HEK293 (cell line): ENCODE results near the gene GPATCH3.
"Not testable (repeated sequence)": the region's sequence is repeated elsewhere in the genome, so short reads cannot be mapped to it uniquely, and the experiment has no call there.

ENCODE experiments used
- CTCF ChIA-PET: fragments of 350-600 bp; formaldehyde crosslinking; extraction: SDS; loops from one replicate; lab custom pipeline; 2021; ENCODE audit warnings: antibody characterized with exemption; lab: Yijun Ruan, JAX
- POLR2A ChIA-PET: fragments of 300-600 bp; formaldehyde crosslinking; extraction: SDS; loops from one replicate; lab custom pipeline; 2020; ENCODE audit warnings: antibody characterized with exemption, inconsistent platforms; lab: Yijun Ruan, JAX
- H3K27ac ChIP-seq: fragments of 200-500 bp; sonication (Bioruptor generic); 2 replicates; pipeline ENCODE4 v1.5.1; 2014; ENCODE audit warnings: low read depth, low read length, control low read depth, inconsistent platforms; ENCODE audit errors: extremely low read depth
- H3K36me3 ChIP-seq, 2 experiments: fragments of 200-500 bp in 1 of 2; sonication (Bioruptor generic) in 1 of 2; 1 replicate in 1 of 2; 2 replicates in 1 of 2; pipeline ENCODE4 v1.5.1; 2014 to 2017; ENCODE audit warnings: inconsistent platforms in 2 of 2, low read length in 2 of 2; ENCODE audit not compliant: control insufficient read depth in 2 of 2, insufficient read depth in 1 of 2
- H3K4me1 ChIP-seq: fragments of 200-500 bp; sonication (Bioruptor generic); 2 replicates; pipeline ENCODE4 v1.5.1; 2014; ENCODE audit warnings: mild to moderate bottlenecking, low read length, inconsistent platforms; ENCODE audit not compliant: control insufficient read depth, insufficient read depth
- H3K4me3 ChIP-seq: 2 replicates; pipeline ENCODE4 v1.5.1; 2011; ENCODE audit warnings: low read depth, mild to moderate bottlenecking, control low read depth, low read length, moderate library complexity
- H3K9me3 ChIP-seq: fragments of 200-500 bp; sonication (Bioruptor generic); 2 replicates; pipeline ENCODE4 v1.5.1; 2014; ENCODE audit warnings: low read depth, low read length, inconsistent platforms; ENCODE audit not compliant: control insufficient read depth, insufficient read depth
- EGR2 ChIP-seq: fragments of 450-650 bp; formaldehyde crosslinking; IDR thresholded peaks from 2 replicates; pipeline ENCODE4 v1.5.1; 2016; ENCODE audit warnings: low read depth, missing biosample characterization, missing genetic modification characterization
- GLIS1 ChIP-seq: fragments of 450-650 bp; formaldehyde crosslinking; IDR thresholded peaks from 2 replicates; pipeline ENCODE4 v1.5.1; 2016; ENCODE audit warnings: missing biosample characterization, missing genetic modification characterization
- KLF1 ChIP-seq: fragments of 450-650 bp; formaldehyde crosslinking; IDR thresholded peaks from 2 replicates; pipeline ENCODE4 v1.5.1; 2016; ENCODE audit warnings: missing biosample characterization, missing genetic modification characterization
- OVOL3 ChIP-seq: fragments of 450-650 bp; formaldehyde crosslinking; IDR thresholded peaks from 2 replicates; pipeline ENCODE4 v1.5.1; 2016; ENCODE audit warnings: missing biosample characterization, missing genetic modification characterization
- SETDB1 ChIP-seq: IDR thresholded peaks from one replicate; pipeline ENCODE4 v1.6.1; 2017; ENCODE audit warnings: mild to moderate bottlenecking, low read length, moderate library complexity, mixed read lengths; ENCODE audit not compliant: insufficient read length
- SP7 ChIP-seq: fragments of 450-650 bp; formaldehyde crosslinking; IDR thresholded peaks from 2 replicates; pipeline ENCODE4 v1.5.1; 2016; ENCODE audit warnings: missing biosample characterization, missing genetic modification characterization
- ZFHX2 ChIP-seq: fragments of 450-650 bp; formaldehyde crosslinking; conservative IDR thresholded peaks from 2 replicates; pipeline ENCODE4 v1.5.1; 2016; ENCODE audit warnings: missing biosample characterization, missing genetic modification characterization
- ZIC2 ChIP-seq: fragments of 450-650 bp; formaldehyde crosslinking; IDR thresholded peaks from 2 replicates; pipeline ENCODE4 v1.5.1; 2016; ENCODE audit warnings: missing biosample characterization, missing genetic modification characterization
- ZNF121 ChIP-seq: fragments of 450-650 bp; formaldehyde crosslinking; IDR thresholded peaks from 2 replicates; pipeline ENCODE4 v1.5.1; 2016; ENCODE audit warnings: missing biosample characterization, missing genetic modification characterization
- ZNF404 ChIP-seq: fragments of 450-650 bp; formaldehyde crosslinking; IDR thresholded peaks from 2 replicates; pipeline ENCODE4 v1.5.1; 2017; ENCODE audit warnings: missing biosample characterization, missing genetic modification characterization
- ZNF544 ChIP-seq: fragments of 450-650 bp; formaldehyde crosslinking; IDR thresholded peaks from 2 replicates; pipeline ENCODE4 v1.5.0; 2017; ENCODE audit warnings: missing biosample characterization, missing genetic modification characterization
- ZNF555 ChIP-seq: fragments of 450-650 bp; formaldehyde crosslinking; conservative IDR thresholded peaks from 2 replicates; pipeline ENCODE4 v1.5.1; 2017; ENCODE audit warnings: missing biosample characterization, mild to moderate bottlenecking, missing genetic modification characterization, inconsistent platforms
- ZNF600 ChIP-seq: fragments of 450-650 bp; formaldehyde crosslinking; IDR thresholded peaks from 2 replicates; pipeline ENCODE4 v1.5.1; 2016; ENCODE audit warnings: missing biosample characterization, missing genetic modification characterization
- ZNF785 ChIP-seq: fragments of 450-650 bp; formaldehyde crosslinking; IDR thresholded peaks from 2 replicates; pipeline ENCODE4 v1.5.1; 2016; ENCODE audit warnings: missing biosample characterization, missing genetic modification characterization
- TF ChIP-seq, protein P1 (sequence below): fragments of 450-650 bp; formaldehyde crosslinking; IDR thresholded peaks from 2 replicates; pipeline ENCODE4 v1.5.1; 2016; ENCODE audit warnings: missing biosample characterization, missing genetic modification characterization, borderline replicate concordance
- TF ChIP-seq, protein P2 (sequence below): fragments of 450-650 bp; formaldehyde crosslinking; IDR thresholded peaks from 2 replicates; pipeline ENCODE4 v1.5.1; 2016; ENCODE audit warnings: missing biosample characterization, missing genetic modification characterization
- TF ChIP-seq, protein P3 (sequence below): fragments of 450-650 bp; formaldehyde crosslinking; IDR thresholded peaks from 2 replicates; pipeline ENCODE4 v1.5.1; 2016; ENCODE audit warnings: missing biosample characterization, missing genetic modification characterization
- TF ChIP-seq, protein P4 (sequence below): IDR thresholded peaks from 2 replicates; pipeline ENCODE4 v1.6.1; 2011; ENCODE audit warnings: mild to moderate bottlenecking, low read depth, low read length, borderline replicate concordance

Gene GPATCH3

DNA sequence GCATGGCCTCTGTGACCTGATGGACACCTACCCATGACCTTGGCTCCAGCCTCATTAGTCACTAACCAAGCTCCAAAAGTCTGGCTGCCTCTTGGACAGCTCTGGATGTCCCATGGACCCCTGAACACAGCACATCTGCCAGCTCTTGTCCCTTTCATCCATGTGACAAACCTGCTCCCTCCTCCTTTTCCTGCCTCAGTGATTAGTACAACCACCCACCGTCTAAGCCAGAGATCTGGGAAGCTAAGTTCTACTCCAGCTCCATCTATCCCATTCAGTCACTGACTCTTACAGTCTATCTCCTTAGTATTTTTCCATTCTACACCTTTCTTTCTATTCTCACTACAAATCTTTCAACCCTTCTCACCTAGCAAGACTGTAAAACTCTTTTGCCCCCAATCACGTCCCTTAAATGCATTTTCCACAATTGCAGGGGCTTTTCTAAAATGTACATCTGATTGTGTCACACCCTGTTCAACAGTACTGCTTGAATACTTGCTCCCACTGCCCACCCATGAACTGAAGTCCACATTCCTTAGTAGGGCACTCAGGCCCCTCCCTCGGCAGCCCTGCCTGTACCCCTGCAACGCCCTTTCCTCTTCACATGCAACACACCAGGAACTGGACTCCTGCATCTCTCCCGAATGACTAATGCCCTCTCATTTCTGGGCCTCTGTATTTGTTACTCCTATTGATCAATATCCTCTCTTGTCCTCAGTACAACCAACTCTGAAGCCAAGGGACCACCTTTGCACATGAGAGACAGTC lies 17.4 kb downstream of the GPATCH3 start (continued):
- TF ChIP-seq, protein P1, sequence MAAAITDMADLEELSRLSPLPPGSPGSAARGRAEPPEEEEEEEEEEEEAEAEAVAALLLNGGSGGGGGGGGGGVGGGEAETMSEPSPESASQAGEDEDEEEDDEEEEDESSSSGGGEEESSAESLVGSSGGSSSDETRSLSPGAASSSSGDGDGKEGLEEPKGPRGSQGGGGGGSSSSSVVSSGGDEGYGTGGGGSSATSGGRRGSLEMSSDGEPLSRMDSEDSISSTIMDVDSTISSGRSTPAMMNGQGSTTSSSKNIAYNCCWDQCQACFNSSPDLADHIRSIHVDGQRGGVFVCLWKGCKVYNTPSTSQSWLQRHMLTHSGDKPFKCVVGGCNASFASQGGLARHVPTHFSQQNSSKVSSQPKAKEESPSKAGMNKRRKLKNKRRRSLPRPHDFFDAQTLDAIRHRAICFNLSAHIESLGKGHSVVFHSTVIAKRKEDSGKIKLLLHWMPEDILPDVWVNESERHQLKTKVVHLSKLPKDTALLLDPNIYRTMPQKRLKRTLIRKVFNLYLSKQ, result no peak
- TF ChIP-seq SETDB1, result no peak
- TF ChIP-seq, all 188 proteins: peak for 0

DNA sequence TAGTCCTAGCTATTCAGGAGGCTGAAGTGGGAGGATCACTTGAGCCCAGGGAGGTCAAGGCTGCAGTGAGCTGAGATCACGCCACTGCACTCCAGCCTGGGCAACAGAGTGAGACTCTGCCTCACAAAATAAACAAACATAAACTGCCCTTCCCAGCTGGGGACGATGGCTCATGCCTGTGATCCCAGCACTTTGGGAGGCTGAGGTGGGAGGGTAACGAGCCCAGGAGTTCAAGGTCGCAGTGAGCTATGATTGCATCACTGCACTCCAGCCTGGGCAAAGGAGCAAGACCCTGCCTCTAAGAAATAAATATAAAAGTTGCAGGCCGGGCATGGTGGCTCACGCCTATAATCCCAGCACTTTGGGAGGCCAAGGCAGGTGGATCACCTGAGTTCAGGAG lies 18.7 kb downstream of the GPATCH3 start:
- CTCF ChIA-PET, result interaction anchor here (1.5 to 1.9 kb wide), 2 partner anchors 14 to 280 kb away, joined by 6 to 9 read pairs; no protein-coding TSS in a partner anchor

DNA sequence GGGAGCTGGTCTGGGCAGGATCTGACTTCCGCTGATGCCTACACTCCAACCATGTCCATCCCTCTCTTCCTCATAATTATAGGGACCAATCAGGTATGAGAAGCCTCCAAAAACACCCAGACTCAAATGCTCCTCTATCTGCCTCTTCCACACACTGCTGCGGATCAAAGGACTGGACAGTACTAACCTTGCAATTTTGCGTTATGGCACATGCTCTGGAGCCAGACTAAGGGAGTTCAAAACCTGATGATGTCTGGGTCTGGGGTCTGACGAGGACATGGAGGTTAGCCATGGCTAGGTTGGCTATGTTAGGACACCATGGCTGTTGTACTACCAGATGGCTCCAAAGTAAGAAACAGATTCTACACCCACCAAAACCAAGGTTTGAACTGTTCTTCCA lies 20.5 kb downstream of the GPATCH3 start:
- Histone ChIP-seq H3K4me1 (no peaks in the 10 kb centered on the region), H3K9me3 (no peaks in the 10 kb centered on the region), H3K27ac (no peak overlapping the region), H3K4me3 (no peak overlapping the region), H3K36me3 (peaks cover 57 to 93% of the 10 kb centered on the region in 2 experiments)
- ChIA-PET CTCF (interaction anchor here (0.5 to 3.7 kb wide), 4 partner anchors 25 to 507 kb away, joined by 3 to 15 read pairs (median 3); no protein-coding TSS in a partner anchor), POLR2A (interaction anchor here (0.7 to 1.4 kb wide), 2 partner anchors 15 to 25 kb away, joined by 3 to 7 read pairs; no protein-coding TSS in a partner anchor)
- peak; percentile 99 for TF ChIP-seq ZNF600 (tag by site-specific recombination)
- no peak for TF ChIP-seq ZNF785 (tag by site-specific recombination)

More for the DNA sequence above, 18.7 kb downstream of the GPATCH3 start:
- not testable (repeated sequence) for H3K27ac ChIP-seq, H3K4me3 ChIP-seq, H3K9me3 ChIP-seq, H3K4me1 ChIP-seq
- POLR2A ChIA-PET, result interaction anchor here (0.6 to 2.5 kb wide), 4 partner anchors 8 to 283 kb away, joined by 4 to 20 read pairs (median 8); partner anchors contain the start of genes GPATCH3 and GPN2
- TF ChIP-seq EGR2 (0 out of 2 replicates have a peak, but pooled peaks have one; percentile 7), ZIC2 (tag by site-specific recombination) (peak; percentile 52), SP7 (tag by site-specific recombination) (0 out of 2 replicates have a peak, but pooled peaks have one; percentile 25), ZFHX2 (tag by site-specific recombination) (0 out of 2 replicates have a peak, but pooled peaks have one; percentile 36), GLIS1 (tag by site-specific recombination) (peak; percentile 61), ZNF121 (tag by site-specific recombination) (peak; percentile 98)
- TF ChIP-seq, protein P2, sequence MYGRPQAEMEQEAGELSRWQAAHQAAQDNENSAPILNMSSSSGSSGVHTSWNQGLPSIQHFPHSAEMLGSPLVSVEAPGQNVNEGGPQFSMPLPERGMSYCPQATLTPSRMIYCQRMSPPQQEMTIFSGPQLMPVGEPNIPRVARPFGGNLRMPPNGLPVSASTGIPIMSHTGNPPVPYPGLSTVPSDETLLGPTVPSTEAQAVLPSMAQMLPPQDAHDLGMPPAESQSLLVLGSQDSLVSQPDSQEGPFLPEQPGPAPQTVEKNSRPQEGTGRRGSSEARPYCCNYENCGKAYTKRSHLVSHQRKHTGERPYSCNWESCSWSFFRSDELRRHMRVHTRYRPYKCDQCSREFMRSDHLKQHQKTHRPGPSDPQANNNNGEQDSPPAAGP (tag by site-specific recombination), result 0 out of 2 replicates have a peak, but pooled peaks have one; percentile 52
- H3K36me3 ChIP-seq, result peaks cover 66 to 95% of the 10 kb centered on the region in 2 experiments

DNA sequence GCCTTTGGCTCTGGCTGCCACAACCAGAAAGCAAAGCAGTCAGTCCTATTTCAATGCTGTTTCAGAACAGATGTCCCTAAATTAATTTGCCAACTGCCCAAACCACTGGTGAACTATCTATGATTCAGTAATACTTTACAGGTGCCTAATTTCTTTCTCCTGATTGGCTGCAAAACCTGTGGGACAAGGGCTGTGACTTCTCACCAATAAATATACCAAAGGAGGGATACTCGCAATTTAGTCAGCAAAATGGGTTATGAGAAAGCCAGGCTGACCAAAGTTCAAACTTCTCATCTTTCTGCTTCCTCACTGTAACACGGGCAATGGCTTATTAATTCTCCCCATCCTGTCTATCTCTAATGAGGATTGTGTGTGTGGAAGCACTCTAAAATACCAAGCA lies 22.9 kb downstream of the GPATCH3 start:
- H3K9me3 ChIP-seq, result no peaks in the 10 kb centered on the region
- no peak overlapping the region for H3K4me3 ChIP-seq
- no peaks in the 10 kb centered on the region for H3K4me1 ChIP-seq
- TF ChIP-seq OVOL3 (tag by site-specific recombination) (no peak), ZNF544 (tag by site-specific recombination) (no peak), ZNF404 (tag by site-specific recombination) (no peak), ZNF555 (tag by site-specific recombination) (no peak), KLF1 (no peak)
- TF ChIP-seq, protein P3, sequence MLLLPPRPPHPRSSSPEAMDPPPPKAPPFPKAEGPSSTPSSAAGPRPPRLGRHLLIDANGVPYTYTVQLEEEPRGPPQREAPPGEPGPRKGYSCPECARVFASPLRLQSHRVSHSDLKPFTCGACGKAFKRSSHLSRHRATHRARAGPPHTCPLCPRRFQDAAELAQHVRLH (tag by site-specific recombination), result no peak
- TF ChIP-seq, protein P4, sequence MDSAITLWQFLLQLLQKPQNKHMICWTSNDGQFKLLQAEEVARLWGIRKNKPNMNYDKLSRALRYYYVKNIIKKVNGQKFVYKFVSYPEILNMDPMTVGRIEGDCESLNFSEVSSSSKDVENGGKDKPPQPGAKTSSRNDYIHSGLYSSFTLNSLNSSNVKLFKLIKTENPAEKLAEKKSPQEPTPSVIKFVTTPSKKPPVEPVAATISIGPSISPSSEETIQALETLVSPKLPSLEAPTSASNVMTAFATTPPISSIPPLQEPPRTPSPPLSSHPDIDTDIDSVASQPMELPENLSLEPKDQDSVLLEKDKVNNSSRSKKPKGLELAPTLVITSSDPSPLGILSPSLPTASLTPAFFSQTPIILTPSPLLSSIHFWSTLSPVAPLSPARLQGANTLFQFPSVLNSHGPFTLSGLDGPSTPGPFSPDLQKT, result no peak
- POLR2A ChIA-PET, result interaction anchor here (0.6 kb wide), 1 partner anchor 744 kb away, joined by 3 read pairs; no protein-coding TSS in a partner anchor
- CTCF ChIA-PET, result interaction anchor here (0.6 to 3.7 kb wide), 15 partner anchors 10 to 275 kb away, joined by 3 to 15 read pairs (median 6); partner anchors contain the start of genes GPN2 and SFN
- no peak overlapping the region for H3K27ac ChIP-seq
- H3K36me3 ChIP-seq, result peaks cover 42 to 75% of the 10 kb centered on the region in 2 experiments
